CD4-positive, alpha-beta T cell (primary cell): ENCODE results near the gene C2orf92. TPM values are rescaled to one million over a fixed set of nuclear protein-coding genes. Genes with fewer than 3 reads are reported as not detected.

Experiments
- ATAC-seq: fragments of 200-7000 bp; cut with Tn5 transposase; one replicate; pipeline ENCODE4 v1.10.0; 2022; ENCODE audit warnings: mild to moderate bottlenecking; ENCODE audit not compliant: poor library complexity
- CTCF ChIA-PET: fragments of 350-600 bp; sonication (Branson Sonifier 250); formaldehyde crosslinking; loops from one replicate; lab custom pipeline; 2021; ENCODE audit warnings: antibody characterized with exemption, inconsistent platforms; lab: Charles Lee
- POLR2A ChIA-PET: fragments of 350-600 bp; sonication (Branson Sonifier 250); formaldehyde crosslinking; loops from one replicate; lab custom pipeline; 2021; ENCODE audit warnings: antibody characterized with exemption, inconsistent platforms; lab: Charles Lee
- DNase-seq, 14 experiments: peaks; one replicate each; pipeline ENCODE4 v3.0.0-alpha.2; 2013 to 2020; ENCODE audit warnings: mixed read lengths in 2 of 14
- H3K27ac ChIP-seq, 2 donors: one replicate each; pipeline versions ENCODE4 v1.5.1 to v1.7.0; 2013; ENCODE audit warnings: low read length in 2 of 2, low read depth in 1 of 2, mild to moderate bottlenecking in 1 of 2
- H3K27me3 ChIP-seq, 2 experiments: 1 replicate in 1 of 2; 2 replicates in 1 of 2; pipeline versions ENCODE4 v1.6.1 to v1.7.0; 2013; ENCODE audit warnings: low read length in 2 of 2, control low read depth in 1 of 2, mild to moderate bottlenecking in 1 of 2, moderate library complexity in 1 of 2; ENCODE audit not compliant: insufficient read depth in 2 of 2, control insufficient read depth in 1 of 2
- H3K36me3 ChIP-seq: one replicate; pipeline ENCODE4 v1.6.1; 2013; ENCODE audit warnings: low read length, control low read depth; ENCODE audit not compliant: insufficient read depth
- H3K4me1 ChIP-seq: one replicate; pipeline ENCODE4 v1.6.1; 2013; ENCODE audit warnings: low read length, control low read depth; ENCODE audit not compliant: insufficient read depth
- H3K4me3 ChIP-seq: one replicate; pipeline ENCODE4 v1.5.1; 2013; ENCODE audit warnings: mild to moderate bottlenecking, low read length, moderate library complexity
- H3K9me3 ChIP-seq, 2 experiments: 1 replicate in 1 of 2; 2 replicates in 1 of 2; pipeline versions ENCODE4 v1.6.1 to v1.7.0; 2013; ENCODE audit warnings: low read length in 2 of 2, mild to moderate bottlenecking in 2 of 2, control low read depth in 1 of 2, moderate library complexity in 1 of 2; ENCODE audit not compliant: control insufficient read depth in 1 of 2, insufficient read depth in 1 of 2
- H3K27ac Mint-ChIP-seq: one replicate; pipeline ENCODE4 v1.8.0; 2020; ENCODE audit warnings: mixed read lengths
- H3K27me3 Mint-ChIP-seq: one replicate; pipeline ENCODE4 v1.8.0; 2021; ENCODE audit warnings: mixed read lengths
- H3K36me3 Mint-ChIP-seq: one replicate; pipeline ENCODE4 v1.8.0; 2021; ENCODE audit warnings: low read depth, mixed read lengths
- H3K4me1 Mint-ChIP-seq: one replicate; pipeline ENCODE4 v1.8.0; 2021; ENCODE audit warnings: low read depth, mixed read lengths
- H3K4me3 Mint-ChIP-seq: one replicate; pipeline ENCODE4 v1.8.0; 2020; ENCODE audit warnings: mild to moderate bottlenecking, mixed read lengths
- H3K9me3 Mint-ChIP-seq: one replicate; pipeline ENCODE4 v1.8.0; 2020; ENCODE audit warnings: mixed read lengths
- CTCF ChIP-seq: fragments of 200-600 bp; IDR thresholded peaks from one replicate; pipeline ENCODE4 v1.8.0; 2022; ENCODE audit warnings: antibody characterized with exemption, mild to moderate bottlenecking
- intact Hi-C, 2 experiments: fragments of 100-400 bp; cut with DNase I in 1 of 2; cut with micrococcal nuclease in 1 of 2; formaldehyde crosslinking; loops; one replicate each; pipeline versions ENCODE4 v1.15.1 to v1.9.0; 2023 to 2025; cut with DNase I, micrococcal nuclease
- total RNA-seq, 174 experiments: library from RNA in 2 of 174; stranded (reverse) in 2 of 174; gene quantifications; one replicate each; pipeline ENCODE4 v1.2.3 and lab custom pipeline; 2021 to 2026

C2orf92 gene
- total RNA-seq, 2 experiments from 2014 or later, result 12.4 to 13.4 TPM

GRCh38 chr2:97736185-97736584, 66.7 kb downstream of the C2orf92 start:
- no peaks in the 10 kb centered on the region for H3K9me3 Mint-ChIP-seq

GRCh38 chr2:97736608-97737330, 67.3 kb downstream of the C2orf92 start:
- ATAC-seq (no peak), DNase-seq (peak in 1 of 14 experiments; percentile 27)

More at GRCh38 chr2:97736185-97736584, 66.7 kb downstream of the C2orf92 start:
- Histone ChIP-seq H3K27me3 (no peaks in the 10 kb centered on the region), H3K27ac (no peak overlapping the region), H3K4me3 (no peak overlapping the region), H3K36me3 (peaks cover 96% of the 10 kb centered on the region), H3K9me3 (no peaks in the 10 kb centered on the region), H3K4me1 (peaks cover 38% of the 10 kb centered on the region)
- ATAC-seq, result no peak
- Mint-ChIP-seq H3K4me3 (no peak overlapping the region), H3K27ac (peak overlapping the region; percentile 68), H3K4me1 (peaks cover 37% of the 10 kb centered on the region), H3K27me3 (no peaks in the 10 kb centered on the region), H3K36me3 (peaks cover 84% of the 10 kb centered on the region)
- CTCF ChIA-PET, result interaction anchor here (0.8 kb wide), 1 partner anchor 18 kb away, joined by 3 read pairs; no protein-coding TSS in a partner anchor
- no peak for DNase-seq
- POLR2A ChIA-PET, result no interaction called here
- intact Hi-C loops, result no loop called here
- no peak for TF ChIP-seq CTCF

GRCh38 chr2:97737421-97738178, 68.1 kb downstream of the C2orf92 start:
- H3K36me3 ChIP-seq, result peaks cover 87% of the 10 kb centered on the region
- DNase-seq, result peak in 1 of 14 experiments; percentile 32
- no peaks in the 10 kb centered on the region for H3K27me3 ChIP-seq
- Mint-ChIP-seq H3K36me3 (peaks cover 79% of the 10 kb centered on the region), H3K27me3 (no peaks in the 10 kb centered on the region), H3K9me3 (no peaks in the 10 kb centered on the region), H3K27ac (peak overlapping the region; percentile 68), H3K4me3 (no peak overlapping the region), H3K4me1 (peaks cover 41% of the 10 kb centered on the region)
- POLR2A ChIA-PET, result no interaction called here
- TF ChIP-seq CTCF, result no peak
- peaks cover 38% of the 10 kb centered on the region for H3K4me1 ChIP-seq
- no peak overlapping the region for H3K27ac ChIP-seq
- CTCF ChIA-PET, result no interaction called here
- H3K9me3 ChIP-seq, result no peaks in the 10 kb centered on the region
- H3K4me3 ChIP-seq, result no peak overlapping the region
- intact Hi-C loops, result no loop called here
- no peak for ATAC-seq

More at GRCh38 chr2:97736608-97737330, 67.3 kb downstream of the C2orf92 start:
- peaks cover 38% of the 10 kb centered on the region for H3K4me1 ChIP-seq
- no peaks in the 10 kb centered on the region for H3K27me3 ChIP-seq
- H3K4me1 Mint-ChIP-seq, result peaks cover 37% of the 10 kb centered on the region
- H3K4me3 ChIP-seq, result no peak overlapping the region
- ChIA-PET CTCF (no interaction called here), POLR2A (no interaction called here)
- H3K27ac Mint-ChIP-seq, result peak overlapping the region; percentile 68
- H3K36me3 ChIP-seq, result peaks cover 94% of the 10 kb centered on the region
- H3K9me3 Mint-ChIP-seq, result no peaks in the 10 kb centered on the region
- intact Hi-C loops, result no loop called here
- peaks cover 84% of the 10 kb centered on the region for H3K36me3 Mint-ChIP-seq
- H3K9me3 ChIP-seq, result no peaks in the 10 kb centered on the region
- no peaks in the 10 kb centered on the region for H3K27me3 Mint-ChIP-seq
- TF ChIP-seq CTCF, result no peak
- H3K4me3 Mint-ChIP-seq, result peak overlapping the region; percentile 66
- no peak overlapping the region for H3K27ac ChIP-seq
